ENCODE data around the gene FOXN3. TPM values are rescaled to one million over a fixed set of nuclear protein-coding genes. Genes with fewer than 3 reads are reported as not detected.

The FOXN3 gene
- polyA plus RNA-seq, 1 of the 3 experiments (the other 2 are of a cell fraction), result 9.8 TPM

DNA sequence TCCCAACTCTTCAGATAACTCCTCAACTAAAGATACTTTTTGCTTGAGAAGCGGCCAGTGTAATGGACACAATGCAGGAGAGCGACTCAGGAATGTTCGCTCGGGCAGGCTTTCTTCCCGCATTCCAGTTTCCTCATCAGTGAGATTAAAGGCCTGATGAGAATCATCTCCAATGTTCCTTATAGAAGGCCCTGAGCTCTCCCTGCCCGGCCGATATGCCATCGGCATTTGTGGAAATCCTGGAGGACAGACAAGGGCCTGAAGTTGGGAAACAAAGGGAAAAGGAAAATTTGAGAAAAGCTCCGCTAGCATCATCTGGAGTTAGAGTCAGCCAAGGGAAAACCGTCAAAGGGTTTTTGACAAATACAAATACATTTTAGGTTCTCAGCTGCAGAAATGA, 38.0 kb upstream of the FOXN3 start (continued):
- no peak for TF ChIP-seq IRF3 (IDR thresholded peaks at IDR 0.05; ENCODE audit: low read depth, low read length)
- no peak for TF ChIP-seq MEF2A (IDR thresholded peaks at IDR 0.05; ENCODE audit: borderline replicate concordance, low read depth)
- TF ChIP-seq, protein P1, sequence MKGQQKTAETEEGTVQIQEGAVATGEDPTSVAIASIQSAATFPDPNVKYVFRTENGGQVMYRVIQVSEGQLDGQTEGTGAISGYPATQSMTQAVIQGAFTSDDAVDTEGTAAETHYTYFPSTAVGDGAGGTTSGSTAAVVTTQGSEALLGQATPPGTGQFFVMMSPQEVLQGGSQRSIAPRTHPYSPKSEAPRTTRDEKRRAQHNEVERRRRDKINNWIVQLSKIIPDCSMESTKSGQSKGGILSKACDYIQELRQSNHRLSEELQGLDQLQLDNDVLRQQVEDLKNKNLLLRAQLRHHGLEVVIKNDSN (IDR thresholded peaks at IDR 0.05; ENCODE audit: borderline replicate concordance, low read depth), result no peak

GRCh38 chr14:89452281-89452680, 35.2 kb upstream of the FOXN3 start:
- no peak overlapping the region for H3K9ac ChIP-seq
- 77% methylated on average over 9 of the region's 9 CpGs for WGBS (ENCODE audit: low lambda C conversion rate)
- DNase-seq, result no peak
- H3K27ac ChIP-seq (ENCODE audit: low read depth in 2 of 2, low read length in 1 of 2), result no peak overlapping the region
- H3K9me2 ChIP-seq, result no peaks in the 10 kb centered on the region
- H2AFZ ChIP-seq (ENCODE audit: low read depth), result no peak overlapping the region
- TF ChIP-seq RCOR1 (IDR thresholded peaks at IDR 0.05; ENCODE audit: low read length) (no peak), MXI1 (IDR thresholded peaks at IDR 0.05; ENCODE audit: low read depth, low read length) (no peak), MEF2A (IDR thresholded peaks at IDR 0.05; ENCODE audit: borderline replicate concordance, low read depth) (no peak), REST (IDR thresholded peaks at IDR 0.05; ENCODE audit: low read depth, low read length) (no peak), FOXJ3 (CRISPR knock-in tag; IDR thresholded peaks at IDR 0.05) (no peak), POLR2AphosphoS5 (IDR thresholded peaks at IDR 0.05; ENCODE audit: low read depth, low read length) (no peak)
- ChIA-PET CTCF (no interaction called here), POLR2A (no interaction called here)
- no peaks in the 10 kb centered on the region for H3K27me3 ChIP-seq (ENCODE audit: insufficient read depth)
- no peaks in the 10 kb centered on the region for H3K9me3 ChIP-seq
- H3K79me2 ChIP-seq (ENCODE audit: insufficient read depth), result no peaks in the 10 kb centered on the region
- no peak overlapping the region for H3K4me3 ChIP-seq (ENCODE audit: low read depth in 2 of 2, low read length in 1 of 2)
- H3K36me3 ChIP-seq (replicated peaks in 1 of 2; ENCODE audit: control insufficient read depth in 1 of 2, insufficient read depth in 2 of 2, low read length in 1 of 2), result no peaks in the 10 kb centered on the region
- peaks cover 0 to 4% of the 10 kb centered on the region in 2 experiments; a peak in 1 of 4 replicates for H3K4me1 ChIP-seq (ENCODE audit: control insufficient read depth in 1 of 2, insufficient read depth in 2 of 2, low read depth in 1 of 2, low read length in 1 of 2)
- H3K4me2 ChIP-seq, result no peak overlapping the region
- H3F3A ChIP-seq (replicated peaks; ENCODE audit: insufficient read depth), result no peaks in the 10 kb centered on the region
- no peaks in the 10 kb centered on the region for H4K20me1 ChIP-seq (ENCODE audit: insufficient read depth)

GRCh38 chr14:89451229-89451628, 34.2 kb upstream of the FOXN3 start:
- Histone ChIP-seq H4K20me1 (ENCODE audit: insufficient read depth) (no peaks in the 10 kb centered on the region), H3K36me3 (replicated peaks in 1 of 2; ENCODE audit: control insufficient read depth in 1 of 2, insufficient read depth in 2 of 2, low read length in 1 of 2) (no peaks in the 10 kb centered on the region), H3K9me3 (no peaks in the 10 kb centered on the region), H3K27ac (ENCODE audit: low read depth in 2 of 2, low read length in 1 of 2) (no peak overlapping the region), H2AFZ (ENCODE audit: low read depth) (no peak overlapping the region), H3K4me2 (no peak overlapping the region), H3K4me1 (ENCODE audit: control insufficient read depth in 1 of 2, insufficient read depth in 2 of 2, low read depth in 1 of 2, low read length in 1 of 2) (peaks cover 0 to 4% of the 10 kb centered on the region in 2 experiments; a peak in 1 of 4 replicates), H3K4me3 (ENCODE audit: low read depth in 2 of 2, low read length in 1 of 2) (no peak overlapping the region), H3K79me2 (ENCODE audit: insufficient read depth) (no peaks in the 10 kb centered on the region), H3K9ac (no peak overlapping the region), H3F3A (replicated peaks; ENCODE audit: insufficient read depth) (no peaks in the 10 kb centered on the region), H3K9me2 (no peaks in the 10 kb centered on the region), H3K27me3 (ENCODE audit: insufficient read depth) (no peaks in the 10 kb centered on the region)
- CTCF ChIA-PET, result interaction anchor here (1.2 kb wide), 1 partner anchor 21 kb away, joined by 4 read pairs; no protein-coding TSS in a partner anchor
- POLR2A ChIA-PET, result no interaction called here
- TF ChIP-seq JUND (IDR thresholded peaks at IDR 0.05) (no peak), GABPA (IDR thresholded peaks at IDR 0.05; ENCODE audit: low read depth) (no peak)
- DNase-seq, result no peak
- 87% methylated on average over 9 of the region's 9 CpGs for WGBS (ENCODE audit: low lambda C conversion rate)

All from SK-N-SH (cell line).